OCI-LY1 (cell line): ENCODE measurements around the gene RNFT2.

Experiments used
- EZH2 ChIP-seq: fragments of 200-600 bp; sonication (generic), shearing (Covaris generic); IDR thresholded peaks from 2 replicates; pipeline ENCODE4 v1.8.0; 2017; ENCODE audit warnings: borderline replicate concordance, mixed run types, mild to moderate bottlenecking, antibody characterized with exemption, low read length, moderate library complexity, mixed read lengths
- TF ChIP-seq, protein P1 (sequence below): fragments of 200-600 bp; sonication (generic), shearing (Covaris generic); IDR thresholded peaks from 2 replicates; pipeline ENCODE4 v1.5.1; 2017; ENCODE audit warnings: mild to moderate bottlenecking, antibody characterized with exemption, low read length, moderate library complexity, mixed read lengths

DNA sequence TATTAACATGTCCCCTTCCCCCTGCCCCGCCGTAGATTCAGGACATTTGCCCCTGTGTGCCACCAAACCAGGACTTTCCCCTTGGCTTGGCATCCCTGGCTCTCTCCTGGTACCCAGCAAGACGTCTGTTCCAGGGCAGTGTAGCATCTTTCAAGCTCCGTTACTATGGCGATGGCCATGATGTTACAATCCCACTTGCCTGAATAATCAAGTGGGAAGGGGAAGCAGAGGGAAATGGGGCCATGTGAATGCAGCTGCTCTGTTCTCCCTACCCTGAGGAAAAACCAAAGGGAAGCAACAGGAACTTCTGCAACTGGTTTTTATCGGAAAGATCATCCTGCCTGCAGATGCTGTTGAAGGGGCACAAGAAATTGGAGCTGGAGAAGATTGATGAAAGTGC, 114.2 kb downstream of the RNFT2 start:
- TF ChIP-seq, protein P1, sequence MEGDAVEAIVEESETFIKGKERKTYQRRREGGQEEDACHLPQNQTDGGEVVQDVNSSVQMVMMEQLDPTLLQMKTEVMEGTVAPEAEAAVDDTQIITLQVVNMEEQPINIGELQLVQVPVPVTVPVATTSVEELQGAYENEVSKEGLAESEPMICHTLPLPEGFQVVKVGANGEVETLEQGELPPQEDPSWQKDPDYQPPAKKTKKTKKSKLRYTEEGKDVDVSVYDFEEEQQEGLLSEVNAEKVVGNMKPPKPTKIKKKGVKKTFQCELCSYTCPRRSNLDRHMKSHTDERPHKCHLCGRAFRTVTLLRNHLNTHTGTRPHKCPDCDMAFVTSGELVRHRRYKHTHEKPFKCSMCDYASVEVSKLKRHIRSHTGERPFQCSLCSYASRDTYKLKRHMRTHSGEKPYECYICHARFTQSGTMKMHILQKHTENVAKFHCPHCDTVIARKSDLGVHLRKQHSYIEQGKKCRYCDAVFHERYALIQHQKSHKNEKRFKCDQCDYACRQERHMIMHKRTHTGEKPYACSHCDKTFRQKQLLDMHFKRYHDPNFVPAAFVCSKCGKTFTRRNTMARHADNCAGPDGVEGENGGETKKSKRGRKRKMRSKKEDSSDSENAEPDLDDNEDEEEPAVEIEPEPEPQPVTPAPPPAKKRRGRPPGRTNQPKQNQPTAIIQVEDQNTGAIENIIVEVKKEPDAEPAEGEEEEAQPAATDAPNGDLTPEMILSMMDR: no peak
- no peak for TF ChIP-seq EZH2
